Colonic mucosa (tissue), 4 donors: ENCODE results near the gene CADM1. TPM values are rescaled to one million over a fixed set of nuclear protein-coding genes. Genes with fewer than 3 reads are reported as not detected.

Experiments
- DNase-seq: peaks from one replicate; pipeline ENCODE4 v3.0.0-alpha.2; 2020
- H3K27ac ChIP-seq: fragments of 200-600 bp; one replicate; pipeline ENCODE4 v1.8.0; 2021
- H3K27me3 ChIP-seq: fragments of 200-600 bp; one replicate; pipeline ENCODE4 v1.8.0; 2021
- H3K36me3 ChIP-seq: fragments of 200-600 bp; one replicate; pipeline ENCODE4 v1.8.0; 2021
- H3K4me1 ChIP-seq: fragments of 200-600 bp; one replicate; pipeline ENCODE4 v1.8.0; 2021; ENCODE audit warnings: mild to moderate bottlenecking
- H3K4me3 ChIP-seq: fragments of 200-600 bp; one replicate; pipeline ENCODE4 v1.8.0; 2021
- H3K9ac ChIP-seq, 2 donors: one replicate each; pipeline ENCODE4 v1.7.0; 2013; ENCODE audit warnings: control low read depth in 2 of 2, low read depth in 2 of 2, low read length in 2 of 2
- H3K9me3 ChIP-seq: fragments of 200-600 bp; one replicate; pipeline ENCODE4 v1.8.0; 2021
- CTCF ChIP-seq: fragments of 200-600 bp; IDR thresholded peaks from one replicate; pipeline ENCODE4 v1.8.0; 2022; ENCODE audit warnings: antibody characterized with exemption, mild to moderate bottlenecking
- intact Hi-C: fragments of 100-400 bp; cut with DNase I; formaldehyde crosslinking; loops from one replicate; pipeline ENCODE4 v1.14.1; 2022
- total RNA-seq, 2 donors: library from RNA; stranded (reverse); fragmentation: NEBNext Ultra II Directional in 1 of 2; extraction: Animal tissue kit (Norgen Biotek cat#: 25700) in 1 of 2; gene quantifications; one replicate each; pipeline ENCODE4 v1.2.1, GENCODE V29; 2021
- donor health status: healthy.
- donor health status: DM: no; HTN: no; CAD: no.
- donor health status: DM: no; HTN: no; CAD: no.

CADM1 gene
- total RNA-seq, 2 donors from 2014 or later = 5.2 to 6.4 TPM

GRCh38 chr11:115453693-115454490 lies 50.3 kb downstream of the CADM1 start:
- Histone ChIP-seq H3K4me1 (no peaks in the 10 kb centered on the region), H3K36me3 (no peaks in the 10 kb centered on the region), H3K4me3 (no peak overlapping the region), H3K27ac (no peak overlapping the region), H3K9me3 (no peaks in the 10 kb centered on the region), H3K9ac (no peak overlapping the region), H3K27me3 (no peaks in the 10 kb centered on the region)
- no peak for DNase-seq
- intact Hi-C loops = no loop called here
- TF ChIP-seq CTCF = no peak

GRCh38 chr11:115452241-115452640 lies 52.0 kb downstream of the CADM1 start:
- H3K4me3 ChIP-seq = no peak overlapping the region
- H3K9ac ChIP-seq = no peak overlapping the region
- H3K9me3 ChIP-seq = no peaks in the 10 kb centered on the region
- no peaks in the 10 kb centered on the region for H3K27me3 ChIP-seq
- no peaks in the 10 kb centered on the region for H3K36me3 ChIP-seq
- DNase-seq = peak; percentile 22
- intact Hi-C loops = no loop called here
- no peak for TF ChIP-seq CTCF
- H3K27ac ChIP-seq = no peak overlapping the region
- no peaks in the 10 kb centered on the region for H3K4me1 ChIP-seq

DNA sequence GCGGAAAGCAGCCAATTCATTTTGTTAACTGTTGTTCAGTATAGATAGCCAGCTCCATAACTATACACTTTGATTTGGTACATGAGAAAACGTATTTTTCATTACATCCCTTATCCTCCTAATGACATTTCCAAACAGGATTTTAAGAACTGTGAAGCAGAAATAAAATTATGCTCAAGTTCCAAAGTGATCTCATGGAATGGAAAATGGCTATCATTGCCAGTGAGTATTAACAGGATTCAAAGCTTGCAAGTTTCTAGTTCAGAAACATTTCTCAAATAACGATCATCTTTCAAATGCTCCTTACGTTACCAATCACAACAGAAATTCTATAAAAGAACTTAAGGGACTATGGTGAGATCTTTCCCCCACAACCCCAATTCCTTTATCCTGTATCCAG lies 53.7 kb downstream of the CADM1 start:
- no peak for DNase-seq
- H3K9ac ChIP-seq = no peak overlapping the region
- no peaks in the 10 kb centered on the region for H3K36me3 ChIP-seq
- H3K27ac ChIP-seq = no peak overlapping the region
- no peaks in the 10 kb centered on the region for H3K4me1 ChIP-seq
- no peak for TF ChIP-seq CTCF
- H3K9me3 ChIP-seq = no peaks in the 10 kb centered on the region
- no peaks in the 10 kb centered on the region for H3K27me3 ChIP-seq
- intact Hi-C loops = no loop called here
- no peak overlapping the region for H3K4me3 ChIP-seq

DNA sequence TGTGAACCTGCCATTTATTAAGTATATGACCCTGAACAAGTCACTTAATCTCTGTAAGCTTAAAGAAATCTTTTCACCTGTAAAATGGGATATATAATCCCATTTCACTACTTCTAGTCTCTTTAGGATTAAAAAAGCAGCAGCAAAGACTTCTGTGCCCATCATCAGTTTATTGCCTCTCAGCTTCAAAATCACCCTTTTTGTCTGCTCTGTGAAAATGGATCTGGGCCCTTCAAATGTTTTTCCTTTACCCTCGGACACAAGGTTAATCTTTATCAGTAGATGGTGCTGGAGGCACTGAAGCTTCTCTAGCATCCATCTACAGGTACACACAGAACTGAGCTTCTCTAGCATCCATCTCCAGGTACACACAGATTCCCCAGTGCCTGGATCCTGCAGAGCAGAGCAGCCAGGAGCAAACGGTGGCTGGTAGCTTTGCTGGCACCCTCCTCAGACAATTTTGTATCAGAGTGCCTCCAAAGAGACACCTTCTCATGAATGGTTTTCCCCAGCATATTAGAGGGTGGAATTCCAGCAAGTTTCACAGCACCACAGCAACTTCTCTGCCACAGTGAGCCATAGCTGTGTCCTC lies 56.8 kb downstream of the CADM1 start:
- no peaks in the 10 kb centered on the region for H3K27me3 ChIP-seq
- H3K9ac ChIP-seq = no peak overlapping the region
- H3K4me1 ChIP-seq = no peaks in the 10 kb centered on the region
- no peaks in the 10 kb centered on the region for H3K9me3 ChIP-seq
- no peak for TF ChIP-seq CTCF
- no peaks in the 10 kb centered on the region for H3K36me3 ChIP-seq
- no peak overlapping the region for H3K27ac ChIP-seq
- no peak for DNase-seq
- intact Hi-C loops = no loop called here
- no peak overlapping the region for H3K4me3 ChIP-seq

GRCh38 chr11:115446214-115446613 lies 58.0 kb downstream of the CADM1 start:
- Histone ChIP-seq H3K9ac (no peak overlapping the region), H3K27me3 (no peaks in the 10 kb centered on the region), H3K4me3 (no peak overlapping the region), H3K9me3 (no peaks in the 10 kb centered on the region), H3K27ac (no peak overlapping the region), H3K4me1 (no peaks in the 10 kb centered on the region), H3K36me3 (no peaks in the 10 kb centered on the region)
- DNase-seq = no peak
- intact Hi-C loops = no loop called here
- no peak for TF ChIP-seq CTCF
